BLaER1 (cell line): Measurements from ENCODE around the gene PPP1R14C.
A peak's percentile ranks its signal among the peaks of the same experiment; 100 is the strongest.
"Not testable (repeated sequence)": the region's sequence is repeated elsewhere in the genome, so short reads cannot be mapped to it uniquely, and the experiment has no call there.

Source experiments
- H3K27ac ChIP-seq: shearing (Covaris generic); formaldehyde crosslinking; 2 replicates; pipeline ENCODE4 v1.8.1; 2022
- H3K27me3 ChIP-seq: shearing (Covaris generic); formaldehyde crosslinking; 2 replicates; pipeline ENCODE4 v1.8.1; 2022
- H3K36me3 ChIP-seq: shearing (Covaris generic); formaldehyde crosslinking; 2 replicates; pipeline ENCODE4 v1.8.1; 2022
- H3K4me1 ChIP-seq: shearing (Covaris generic); formaldehyde crosslinking; 2 replicates; pipeline ENCODE4 v1.8.1; 2022
- H3K4me2 ChIP-seq: shearing (Covaris generic); formaldehyde crosslinking; 2 replicates; pipeline ENCODE4 v1.8.1; 2022
- H3K4me3 ChIP-seq: shearing (Covaris generic); formaldehyde crosslinking; 2 replicates; pipeline ENCODE4 v1.8.1; 2022
- H3K9ac ChIP-seq: shearing (Covaris generic); formaldehyde crosslinking; 2 replicates; pipeline ENCODE4 v1.8.1; 2022
- H3K9me3 ChIP-seq: shearing (Covaris generic); formaldehyde crosslinking; 2 replicates; pipeline ENCODE4 v1.8.1; 2022
- H4K20me1 ChIP-seq: shearing (Covaris generic); formaldehyde crosslinking; 2 replicates; pipeline ENCODE4 v1.8.1; 2022
- Cebpa-rat ChIP-seq: shearing (Covaris generic); IDR thresholded peaks from 2 replicates; pipeline ENCODE4 v1.8.1; 2022

The PPP1R14C gene

GRCh38 chr6:150134280-150134920 lies 8.4 kb upstream of the PPP1R14C start:
- peak overlapping the region; percentile 47 for H3K4me2 ChIP-seq
- peaks cover 42% of the 10 kb centered on the region for H3K4me1 ChIP-seq
- no peak for TF ChIP-seq Cebpa-rat
- H3K4me3 ChIP-seq: no peak overlapping the region
- H3K36me3 ChIP-seq: no peaks in the 10 kb centered on the region
- no peaks in the 10 kb centered on the region for H4K20me1 ChIP-seq
- no peaks in the 10 kb centered on the region for H3K27me3 ChIP-seq
- peaks cover 31% of the 10 kb centered on the region for H3K9me3 ChIP-seq
- H3K9ac ChIP-seq: no peak overlapping the region
- no peak overlapping the region for H3K27ac ChIP-seq

GRCh38 chr6:150137711-150138110 lies 5.1 kb upstream of the PPP1R14C start:
- not testable (repeated sequence) for H3K9ac ChIP-seq, H3K4me3 ChIP-seq, H3K27me3 ChIP-seq, H3K27ac ChIP-seq, H3K36me3 ChIP-seq, H4K20me1 ChIP-seq, H3K4me2 ChIP-seq
- Histone ChIP-seq H3K9me3 (peaks cover 31% of the 10 kb centered on the region), H3K4me1 (peaks cover 47% of the 10 kb centered on the region)

DNA sequence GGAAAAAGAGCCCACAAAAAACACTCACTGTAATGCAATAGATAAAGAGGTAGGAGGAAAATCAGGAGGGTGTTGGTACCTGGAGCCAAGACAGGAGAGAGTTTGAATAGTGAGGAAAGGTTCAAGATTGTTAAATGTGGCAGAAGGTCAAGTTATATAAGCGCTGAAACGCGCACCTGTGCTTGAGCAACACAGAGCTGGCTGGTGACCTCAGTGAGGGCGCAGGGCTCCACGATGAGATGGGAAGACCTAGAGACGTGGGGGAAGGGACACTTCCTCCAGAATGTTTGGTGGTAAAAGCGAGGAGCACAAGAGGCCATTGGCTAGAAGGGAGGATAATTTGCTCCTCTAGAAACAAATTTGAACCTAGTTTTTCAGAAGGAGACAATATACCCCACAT lies 4.2 kb upstream of the PPP1R14C start:
- TF ChIP-seq Cebpa-rat: no peak
- Histone ChIP-seq H3K4me1 (peaks cover 42% of the 10 kb centered on the region), H3K4me2 (no peak overlapping the region), H3K4me3 (no peak overlapping the region), H4K20me1 (no peaks in the 10 kb centered on the region), H3K27me3 (peaks cover 3% of the 10 kb centered on the region), H3K27ac (no peak overlapping the region), H3K36me3 (no peaks in the 10 kb centered on the region), H3K9me3 (peaks cover 31% of the 10 kb centered on the region), H3K9ac (no peak overlapping the region)

DNA sequence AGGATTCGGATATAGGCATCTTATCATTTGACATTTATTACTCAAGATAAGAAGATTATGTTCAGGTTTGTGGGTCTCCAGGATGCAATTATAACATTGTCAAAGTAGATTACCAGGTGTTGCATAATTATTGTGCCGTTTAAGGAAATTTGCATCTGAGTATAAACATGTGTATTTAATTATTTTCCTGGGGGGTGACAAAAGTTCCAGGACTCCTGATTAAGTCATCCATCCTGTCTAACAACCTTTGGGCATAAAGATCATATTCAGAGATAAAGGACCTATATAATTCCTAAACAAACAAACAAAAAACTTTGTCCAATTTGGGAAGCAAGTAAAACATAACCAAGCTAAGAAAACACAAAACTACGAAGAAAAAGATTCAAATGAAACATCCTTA lies 3.3 kb upstream of the PPP1R14C start:
- Histone ChIP-seq H3K9me3 (peaks cover 31% of the 10 kb centered on the region), H3K36me3 (no peaks in the 10 kb centered on the region), H4K20me1 (peaks cover 6% of the 10 kb centered on the region; the same call in 1 of the 2 replicates), H3K27ac (no peak overlapping the region), H3K4me3 (no peak overlapping the region), H3K4me2 (no peak overlapping the region), H3K9ac (no peak overlapping the region), H3K27me3 (peaks cover 12% of the 10 kb centered on the region), H3K4me1 (peaks cover 42% of the 10 kb centered on the region)
- TF ChIP-seq Cebpa-rat: no peak

GRCh38 chr6:150140236-150140969 lies 2.4 kb upstream of the PPP1R14C start:
- Histone ChIP-seq H3K36me3 (no peaks in the 10 kb centered on the region), H4K20me1 (peaks cover 6% of the 10 kb centered on the region; the same call in 1 of the 2 replicates), H3K9me3 (peaks cover 31% of the 10 kb centered on the region), H3K4me3 (no peak overlapping the region), H3K4me2 (no peak overlapping the region), H3K27me3 (peaks cover 21% of the 10 kb centered on the region), H3K9ac (no peak overlapping the region), H3K4me1 (peaks cover 42% of the 10 kb centered on the region), H3K27ac (no peak overlapping the region)
- no peak for TF ChIP-seq Cebpa-rat

GRCh38 chr6:150142097-150142669 lies 661 bp upstream of the PPP1R14C start:
- Histone ChIP-seq H3K27me3 (peaks cover 32% of the 10 kb centered on the region), H3K4me3 (peak overlapping the region; percentile 79), H3K27ac (no peak overlapping the region), H3K9ac (peak overlapping the region; percentile 78), H3K9me3 (peaks cover 13% of the 10 kb centered on the region), H3K4me2 (peak overlapping the region; percentile 98), H3K36me3 (no peaks in the 10 kb centered on the region), H3K4me1 (peaks cover 52% of the 10 kb centered on the region), H4K20me1 (peaks cover 6% of the 10 kb centered on the region; the same call in 1 of the 2 replicates)
- TF ChIP-seq Cebpa-rat: no peak

GRCh38 chr6:150143516-150144293 lies 861 bp downstream of the PPP1R14C start:
- TF ChIP-seq Cebpa-rat: no peak
- Histone ChIP-seq H3K36me3 (no peaks in the 10 kb centered on the region), H4K20me1 (peaks cover 6% of the 10 kb centered on the region; the same call in 1 of the 2 replicates), H3K4me2 (peak overlapping the region; percentile 98), H3K4me1 (peaks cover 57% of the 10 kb centered on the region), H3K9me3 (0 out of 2 replicates have a peak, but pooled peaks cover under 1% of the 10 kb centered on the region), H3K27ac (peak overlapping the region; percentile 60), H3K4me3 (peak overlapping the region; percentile 79), H3K27me3 (peaks cover 32% of the 10 kb centered on the region), H3K9ac (peak overlapping the region; percentile 78)

DNA sequence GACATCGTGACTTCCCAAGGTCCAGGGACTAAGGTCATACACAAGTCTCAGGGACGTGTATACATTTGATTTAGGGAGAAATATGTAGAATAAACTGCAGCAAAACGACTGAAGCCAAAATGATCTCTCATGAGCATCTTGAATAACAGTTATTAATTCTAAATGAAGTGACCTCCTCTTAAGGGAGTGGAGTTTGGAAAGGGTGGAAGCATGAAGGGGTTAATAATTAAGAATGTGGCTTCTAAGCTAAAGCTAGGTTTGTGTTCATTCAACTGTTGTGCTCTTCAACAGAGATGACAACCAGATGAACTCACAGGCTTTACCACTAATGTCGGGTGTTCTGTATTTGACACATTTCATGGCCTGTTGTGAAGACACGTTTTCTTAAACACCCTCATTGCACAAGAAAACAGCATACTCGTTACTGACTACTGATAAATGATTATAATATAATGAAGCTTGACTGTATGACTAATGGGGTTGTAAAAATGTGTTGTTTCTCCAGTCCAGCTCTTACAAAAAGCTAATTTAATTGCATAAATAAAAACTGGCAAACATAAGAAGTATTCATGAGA lies 1.5 kb downstream of the PPP1R14C start:
- peak overlapping the region; percentile 79 for H3K4me3 ChIP-seq
- H3K4me2 ChIP-seq: peak overlapping the region; percentile 98
- H3K27me3 ChIP-seq: peaks cover 32% of the 10 kb centered on the region
- H3K9ac ChIP-seq: peak overlapping the region; percentile 78; the same call in 1 of the 2 replicates
- H3K9me3 ChIP-seq: no peaks in the 10 kb centered on the region
- no peak for TF ChIP-seq Cebpa-rat
- H4K20me1 ChIP-seq: peaks cover 6% of the 10 kb centered on the region; the same call in 1 of the 2 replicates
- H3K27ac ChIP-seq: no peak overlapping the region
- H3K36me3 ChIP-seq: no peaks in the 10 kb centered on the region
- peaks cover 64% of the 10 kb centered on the region for H3K4me1 ChIP-seq

DNA sequence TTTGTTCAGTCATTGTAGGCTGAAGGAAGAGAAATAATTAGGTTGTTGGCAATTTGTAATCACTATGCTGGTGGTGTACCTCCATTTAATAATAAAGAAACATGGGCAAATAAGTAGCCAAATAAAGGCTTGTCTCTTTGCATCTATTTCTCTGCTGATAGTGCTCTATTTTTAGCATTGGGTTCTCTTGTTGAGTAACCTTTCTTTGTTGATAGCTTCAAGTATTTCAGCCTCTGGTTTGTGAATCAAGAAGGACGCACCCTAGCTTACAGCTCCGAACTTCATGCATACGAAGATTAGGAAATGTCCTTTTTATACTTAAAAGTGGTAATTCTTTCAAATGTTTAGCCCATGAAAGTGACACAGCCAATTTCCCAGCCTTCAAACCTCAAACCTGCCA lies 2.6 kb downstream of the PPP1R14C start:
- Histone ChIP-seq H4K20me1 (peaks cover 6% of the 10 kb centered on the region; the same call in 1 of the 2 replicates), H3K27ac (no peak overlapping the region), H3K9me3 (no peaks in the 10 kb centered on the region), H3K4me1 (peaks cover 67% of the 10 kb centered on the region), H3K27me3 (peaks cover 32% of the 10 kb centered on the region), H3K4me3 (no peak overlapping the region), H3K9ac (no peak overlapping the region), H3K4me2 (peak overlapping the region; percentile 98), H3K36me3 (no peaks in the 10 kb centered on the region)
- TF ChIP-seq Cebpa-rat: no peak
